Fibroblast of mammary gland (primary cell): ENCODE data around the gene ANKRD62.
"Not testable (repeated sequence)": the region's sequence is repeated elsewhere in the genome, so short reads cannot be mapped to it uniquely, and the experiment has no call there.

Source experiments
- DNase-seq: peaks from one replicate; pipeline ENCODE4 v3.0.0-alpha.2; 2010; ENCODE audit warnings: low read depth
- H3K4me3 ChIP-seq: 2 replicates; pipeline ENCODE4 v1.5.1; 2011; ENCODE audit warnings: low read depth, mild to moderate bottlenecking, low read length, moderate library complexity; ENCODE audit not compliant: control insufficient read depth
- TF ChIP-seq, protein P1 (sequence below): conservative IDR thresholded peaks from 2 replicates; pipeline ENCODE4 v1.5.1; 2011; ENCODE audit warnings: low read depth, low read length, inconsistent platforms; ENCODE audit not compliant: control insufficient read depth, insufficient read depth

Gene ANKRD62

GRCh38 chr18:12076424-12077140 lies 17.1 kb upstream of the ANKRD62 start:
- peak; percentile 14 for DNase-seq
- H3K4me3 ChIP-seq: no peak overlapping the region
- TF ChIP-seq, protein P1, sequence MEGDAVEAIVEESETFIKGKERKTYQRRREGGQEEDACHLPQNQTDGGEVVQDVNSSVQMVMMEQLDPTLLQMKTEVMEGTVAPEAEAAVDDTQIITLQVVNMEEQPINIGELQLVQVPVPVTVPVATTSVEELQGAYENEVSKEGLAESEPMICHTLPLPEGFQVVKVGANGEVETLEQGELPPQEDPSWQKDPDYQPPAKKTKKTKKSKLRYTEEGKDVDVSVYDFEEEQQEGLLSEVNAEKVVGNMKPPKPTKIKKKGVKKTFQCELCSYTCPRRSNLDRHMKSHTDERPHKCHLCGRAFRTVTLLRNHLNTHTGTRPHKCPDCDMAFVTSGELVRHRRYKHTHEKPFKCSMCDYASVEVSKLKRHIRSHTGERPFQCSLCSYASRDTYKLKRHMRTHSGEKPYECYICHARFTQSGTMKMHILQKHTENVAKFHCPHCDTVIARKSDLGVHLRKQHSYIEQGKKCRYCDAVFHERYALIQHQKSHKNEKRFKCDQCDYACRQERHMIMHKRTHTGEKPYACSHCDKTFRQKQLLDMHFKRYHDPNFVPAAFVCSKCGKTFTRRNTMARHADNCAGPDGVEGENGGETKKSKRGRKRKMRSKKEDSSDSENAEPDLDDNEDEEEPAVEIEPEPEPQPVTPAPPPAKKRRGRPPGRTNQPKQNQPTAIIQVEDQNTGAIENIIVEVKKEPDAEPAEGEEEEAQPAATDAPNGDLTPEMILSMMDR: no peak

- not testable (repeated sequence) for DNase-seq, H3K4me3 ChIP-seq
These were observed 15.6 kb upstream of the ANKRD62 start for GRCh38 chr18:12077994-12078393.

DNA sequence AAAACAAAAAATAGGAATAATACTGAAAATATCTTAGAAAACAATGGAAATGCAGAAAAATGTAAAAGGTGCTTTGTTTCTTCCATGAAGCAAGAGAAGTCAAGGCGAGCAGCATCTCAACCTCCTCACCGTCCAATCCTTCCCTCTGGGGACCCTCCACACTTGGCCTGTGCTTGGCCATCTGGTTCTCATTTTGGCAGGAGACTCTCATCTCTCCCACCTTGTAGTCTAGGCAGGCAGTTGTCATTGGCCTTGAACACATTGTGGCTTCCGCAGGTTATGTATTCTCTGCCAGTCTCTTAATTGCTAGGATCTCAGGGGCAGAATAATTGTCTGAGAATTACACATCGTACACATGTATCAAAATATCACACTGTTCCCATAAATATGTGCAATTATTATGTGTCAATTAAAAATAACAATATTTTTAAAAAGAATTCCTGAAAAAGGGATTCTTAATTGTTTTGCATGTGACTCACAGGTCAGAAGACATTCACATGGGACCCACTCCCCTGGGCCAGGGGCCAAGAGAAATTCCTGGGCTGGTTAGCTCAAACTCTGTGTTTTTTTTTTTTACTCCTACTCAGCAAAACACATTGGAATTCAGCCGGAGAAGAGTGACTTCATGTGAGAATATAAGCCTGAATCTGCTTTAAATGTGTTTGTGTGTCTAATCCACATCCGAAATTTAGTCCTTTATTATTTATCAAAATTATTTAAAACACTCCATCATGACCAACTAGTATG lies 14.0 kb upstream of the ANKRD62 start:
- no peak overlapping the region for H3K4me3 ChIP-seq
- TF ChIP-seq, protein P1: no peak
- DNase-seq: peak; percentile 72

GRCh38 chr18:12085136-12085535 lies 8.5 kb upstream of the ANKRD62 start:
- DNase-seq: no peak
- TF ChIP-seq, protein P1: no peak
- no peak overlapping the region for H3K4me3 ChIP-seq

DNA sequence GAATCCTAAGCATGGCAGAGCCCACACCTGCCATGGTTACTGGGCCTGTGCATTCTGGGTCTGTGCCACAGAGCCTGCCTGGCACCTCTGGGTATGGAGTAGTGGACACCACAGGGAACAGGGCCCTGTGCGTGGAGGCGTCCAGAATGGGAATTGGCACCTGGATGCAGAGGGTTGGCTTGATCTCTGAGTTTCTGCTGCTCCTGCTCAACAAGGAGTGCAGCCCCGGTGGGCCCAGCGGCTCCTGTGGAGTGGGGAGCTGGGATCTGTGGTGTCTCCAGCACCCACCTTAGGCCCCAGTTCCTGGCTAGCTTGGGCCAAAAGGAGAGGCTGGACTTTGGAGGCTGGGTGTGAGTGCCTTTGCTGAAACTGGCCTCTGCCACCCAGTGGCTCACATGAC lies 7.9 kb upstream of the ANKRD62 start:
- TF ChIP-seq, protein P1: no peak
- no peak overlapping the region for H3K4me3 ChIP-seq
- DNase-seq: no peak

- TF ChIP-seq, protein P1: no peak
- H3K4me3 ChIP-seq: no peak overlapping the region
- no peak for DNase-seq
These were observed 7.4 kb upstream of the ANKRD62 start for GRCh38 chr18:12086249-12086648.

DNA sequence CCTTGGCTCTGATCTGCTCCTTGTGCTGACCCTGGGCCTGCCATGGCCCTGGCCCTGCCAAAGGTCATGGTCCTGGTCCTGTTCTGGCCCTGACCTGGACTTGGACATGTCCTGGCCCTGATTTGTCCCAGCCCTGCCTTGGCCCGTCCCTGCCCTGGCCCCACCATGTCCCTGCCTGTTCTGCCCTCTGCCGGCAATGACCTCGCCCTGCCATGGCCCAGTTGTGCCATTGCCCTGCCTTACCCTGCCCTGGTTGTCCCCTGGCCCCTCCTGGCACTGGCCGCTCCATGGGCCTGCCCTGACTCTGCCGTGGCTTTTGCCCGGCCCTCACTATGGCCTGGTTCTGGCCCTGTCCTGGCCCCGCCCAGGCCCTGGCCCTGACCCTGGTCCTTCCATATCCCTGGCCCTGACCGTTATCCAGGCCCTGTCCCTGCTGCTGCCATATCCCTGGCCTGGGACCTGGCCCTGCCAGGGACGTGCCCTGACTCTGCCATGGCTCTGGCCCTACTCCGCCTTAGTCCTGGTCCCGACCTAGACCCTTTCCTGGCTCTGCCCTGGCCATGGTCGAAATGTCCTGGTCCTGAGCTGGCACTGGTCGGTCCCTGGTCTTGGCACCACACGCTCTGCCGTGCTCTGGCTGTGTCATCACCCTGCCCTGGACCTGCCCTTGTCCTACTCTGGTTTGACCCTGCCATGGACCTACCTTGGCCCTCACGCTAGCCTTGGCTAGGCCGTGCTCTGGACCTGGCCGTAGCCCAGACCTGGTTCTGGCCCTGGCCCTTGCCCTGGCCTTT lies 6.8 kb upstream of the ANKRD62 start:
- no peak overlapping the region for H3K4me3 ChIP-seq
- TF ChIP-seq, protein P1: no peak
- DNase-seq: no peak
